Fibroblast of the aortic adventitia (primary cell): ENCODE measurements around the gene JAK1. TPM values are rescaled to one million over a fixed set of nuclear protein-coding genes. Genes with fewer than 3 reads are reported as not detected.

Experiments
- DNase-seq: peaks from one replicate; pipeline ENCODE4 v3.0.0-alpha.2; 2010; ENCODE audit warnings: low read depth
- H3K4me3 ChIP-seq: 2 replicates; pipeline ENCODE4 v1.5.1; 2011; ENCODE audit warnings: low read depth, mild to moderate bottlenecking, control low read depth, low read length, moderate library complexity
- total RNA-seq: library from RNA; depleted of rRNA; stranded (reverse); fragments of >200 nt; gene quantifications from 2 replicates; pipeline ENCODE4 v1.2.3, GENCODE V29; 2012; ENCODE audit warnings: low replicate concordance
- TF ChIP-seq, protein P1 (sequence below): IDR thresholded peaks from 2 replicates; pipeline ENCODE4 v1.5.1; 2011; ENCODE audit warnings: mild to moderate bottlenecking, low read length, control low read depth, inconsistent platforms; ENCODE audit not compliant: insufficient read depth

JAK1 gene
- total RNA-seq, 1 donor, result 159 TPM

DNA sequence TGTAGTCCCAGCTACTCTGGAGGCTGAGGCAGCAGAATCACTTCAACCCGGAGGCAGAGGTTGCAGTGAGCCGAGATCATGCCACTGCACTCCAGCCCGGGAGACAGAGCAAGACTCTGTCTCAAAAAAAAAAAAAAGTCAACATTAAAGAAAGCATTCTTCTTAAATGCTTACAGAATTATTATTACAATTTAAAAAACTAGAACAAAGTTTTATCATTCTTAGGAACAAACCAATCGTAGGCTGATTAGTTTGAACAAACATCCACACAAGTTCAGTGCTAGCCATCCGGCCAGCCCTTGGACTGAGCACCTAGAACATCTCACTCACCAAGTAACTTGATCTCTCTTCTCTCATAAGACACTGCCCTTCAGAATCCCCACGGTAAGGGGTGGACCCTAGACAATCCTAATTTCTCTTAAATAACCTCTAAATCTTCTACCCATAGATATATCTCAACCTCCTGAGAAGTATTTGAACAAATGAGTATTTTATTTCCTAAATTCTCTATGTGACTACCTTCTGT, 16.0 kb downstream of the JAK1 start:
- DNase-seq, result no peak
- TF ChIP-seq, protein P1, sequence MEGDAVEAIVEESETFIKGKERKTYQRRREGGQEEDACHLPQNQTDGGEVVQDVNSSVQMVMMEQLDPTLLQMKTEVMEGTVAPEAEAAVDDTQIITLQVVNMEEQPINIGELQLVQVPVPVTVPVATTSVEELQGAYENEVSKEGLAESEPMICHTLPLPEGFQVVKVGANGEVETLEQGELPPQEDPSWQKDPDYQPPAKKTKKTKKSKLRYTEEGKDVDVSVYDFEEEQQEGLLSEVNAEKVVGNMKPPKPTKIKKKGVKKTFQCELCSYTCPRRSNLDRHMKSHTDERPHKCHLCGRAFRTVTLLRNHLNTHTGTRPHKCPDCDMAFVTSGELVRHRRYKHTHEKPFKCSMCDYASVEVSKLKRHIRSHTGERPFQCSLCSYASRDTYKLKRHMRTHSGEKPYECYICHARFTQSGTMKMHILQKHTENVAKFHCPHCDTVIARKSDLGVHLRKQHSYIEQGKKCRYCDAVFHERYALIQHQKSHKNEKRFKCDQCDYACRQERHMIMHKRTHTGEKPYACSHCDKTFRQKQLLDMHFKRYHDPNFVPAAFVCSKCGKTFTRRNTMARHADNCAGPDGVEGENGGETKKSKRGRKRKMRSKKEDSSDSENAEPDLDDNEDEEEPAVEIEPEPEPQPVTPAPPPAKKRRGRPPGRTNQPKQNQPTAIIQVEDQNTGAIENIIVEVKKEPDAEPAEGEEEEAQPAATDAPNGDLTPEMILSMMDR, result no peak
- H3K4me3 ChIP-seq, result no peak overlapping the region

GRCh38 chr1:64948905-64949833, 17.2 kb downstream of the JAK1 start:
- peak; percentile 58 for DNase-seq
- TF ChIP-seq, protein P1, result no peak
- no peak overlapping the region for H3K4me3 ChIP-seq

- TF ChIP-seq, protein P1, result no peak
- no peak overlapping the region for H3K4me3 ChIP-seq
- no peak for DNase-seq
Measured at GRCh38 chr1:64948216-64948615, 18.1 kb downstream of the JAK1 start.

DNA sequence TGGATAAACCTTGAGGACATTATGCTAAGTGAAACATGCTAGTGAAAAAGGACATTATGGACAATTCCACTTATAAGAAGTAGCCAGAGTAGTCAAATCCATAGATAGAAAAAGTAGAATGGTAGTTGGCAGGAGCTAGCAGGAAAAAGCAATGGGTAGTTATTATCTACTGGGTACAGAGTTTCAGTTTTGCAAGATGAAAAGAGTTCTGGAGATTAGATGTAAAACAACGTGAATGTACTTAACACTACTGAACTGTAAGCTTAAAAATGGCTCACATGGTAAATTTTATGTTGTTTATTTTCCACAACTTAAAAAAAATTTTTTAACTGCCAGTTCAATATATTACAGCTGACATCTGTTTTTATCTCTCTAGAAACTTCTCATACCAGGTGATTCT, 19.4 kb downstream of the JAK1 start:
- TF ChIP-seq, protein P1, result no peak
- H3K4me3 ChIP-seq, result no peak overlapping the region
- no peak for DNase-seq

- TF ChIP-seq, protein P1, result no peak
- no peak for DNase-seq
- H3K4me3 ChIP-seq, result no peak overlapping the region
Measured at GRCh38 chr1:64944913-64945312, 21.4 kb downstream of the JAK1 start.

DNA sequence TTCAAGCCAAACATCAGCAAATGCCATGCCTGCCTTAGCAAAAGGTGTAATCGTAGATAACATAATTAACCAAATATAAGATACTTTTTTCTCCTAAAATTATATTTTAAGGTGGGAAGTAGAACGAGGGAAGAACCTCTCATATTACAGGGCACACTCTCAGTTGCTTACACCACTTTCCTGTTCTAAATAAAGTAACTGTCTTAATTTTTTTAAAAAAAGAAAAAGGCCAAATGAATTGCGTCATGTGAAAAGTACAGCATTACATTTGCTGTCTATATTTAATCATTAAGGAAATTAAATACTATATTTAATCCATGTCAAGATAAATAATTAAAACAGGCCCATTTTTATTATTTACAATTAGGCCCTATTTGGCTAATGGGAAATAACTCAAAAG, 23.7 kb downstream of the JAK1 start:
- no peak overlapping the region for H3K4me3 ChIP-seq
- DNase-seq, result peak; percentile 17
- TF ChIP-seq, protein P1, result no peak
